Activated naive CD8-positive, alpha-beta T cell treated with anti-CD3 and anti-CD28 coated beads for 36 hours (primary cell): ENCODE measurements around the gene LRCH4. TPM values are rescaled to one million over a fixed set of nuclear protein-coding genes. Genes with fewer than 3 reads are reported as not detected.
A peak's percentile ranks its signal among the peaks of the same experiment; 100 is the strongest.

ENCODE experiments used
- DNase-seq: peaks from one replicate; pipeline ENCODE4 v3.0.0; 2021
- H3K27ac Mint-ChIP-seq: one replicate; pipeline ENCODE4 v1.8.0; 2022; ENCODE audit warnings: mild to moderate bottlenecking, moderate library complexity, mixed read lengths
- H3K27me3 Mint-ChIP-seq: one replicate; pipeline ENCODE4 v1.8.0; 2022; ENCODE audit warnings: mild to moderate bottlenecking, mixed read lengths
- H3K36me3 Mint-ChIP-seq: one replicate; pipeline ENCODE4 v1.8.0; 2021; ENCODE audit warnings: mild to moderate bottlenecking, mixed read lengths
- H3K4me1 Mint-ChIP-seq: one replicate; pipeline ENCODE4 v1.8.0; 2021; ENCODE audit warnings: mixed read lengths
- H3K4me3 Mint-ChIP-seq: one replicate; pipeline ENCODE4 v1.8.0; 2022; ENCODE audit warnings: mild to moderate bottlenecking, moderate library complexity, mixed read lengths
- H3K9me3 Mint-ChIP-seq: one replicate; pipeline ENCODE4 v1.8.0; 2022; ENCODE audit warnings: mixed read lengths
- total RNA-seq, 2 experiments: library from RNA; stranded (reverse); gene quantifications; one replicate each; pipeline ENCODE4 v1.2.3, GENCODE V29; 2021

Gene LRCH4
- total RNA-seq, 2 experiments from 2014 or later, result 65.6 to 68.1 TPM

- Mint-ChIP-seq H3K4me1 (no peaks in the 10 kb centered on the region), H3K27ac (no peak overlapping the region), H3K9me3 (no peaks in the 10 kb centered on the region), H3K36me3 (no peaks in the 10 kb centered on the region), H3K4me3 (no peak overlapping the region), H3K27me3 (peaks cover 5% of the 10 kb centered on the region)
- DNase-seq, result no peak
These were observed 5.7 kb upstream of the LRCH4 start for GRCh38 chr7:100591596-100591995.

DNA sequence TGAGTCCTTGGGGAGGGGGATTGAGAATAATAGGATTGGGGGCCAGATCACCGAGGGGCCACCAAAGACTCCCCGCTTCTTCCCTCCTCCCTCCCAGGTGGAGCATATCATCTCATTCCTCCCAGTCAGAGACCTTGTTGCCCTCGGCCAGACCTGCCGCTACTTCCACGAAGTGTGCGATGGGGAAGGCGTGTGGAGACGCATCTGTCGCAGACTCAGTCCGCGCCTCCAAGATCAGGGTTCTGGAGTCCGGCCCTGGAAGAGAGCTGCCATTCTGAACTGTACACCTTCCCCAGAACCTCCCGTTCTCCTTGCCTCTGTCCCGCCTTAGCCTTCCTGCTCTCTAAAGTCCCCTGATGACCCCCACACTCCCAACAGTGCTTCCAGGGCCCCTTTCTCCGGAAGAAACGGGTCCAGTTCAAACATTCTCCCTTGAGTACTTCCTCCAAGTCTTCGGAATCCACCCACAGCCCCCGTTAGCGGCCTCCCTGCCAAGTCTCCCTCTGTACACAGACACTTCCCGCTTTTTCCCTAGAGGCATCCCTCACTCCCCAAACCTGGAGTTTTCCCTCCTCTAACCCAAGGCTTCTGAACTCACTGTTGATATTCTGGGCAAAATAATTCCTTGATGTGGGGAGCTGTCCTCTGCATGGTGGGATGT lies 4.3 kb upstream of the LRCH4 start:
- Mint-ChIP-seq H3K4me3 (no peak overlapping the region), H3K4me1 (no peaks in the 10 kb centered on the region), H3K36me3 (no peaks in the 10 kb centered on the region), H3K27me3 (peaks cover 8% of the 10 kb centered on the region), H3K9me3 (no peaks in the 10 kb centered on the region), H3K27ac (no peak overlapping the region)
- DNase-seq, result no peak

- Mint-ChIP-seq H3K9me3 (no peaks in the 10 kb centered on the region), H3K27ac (no peak overlapping the region), H3K4me3 (no peak overlapping the region), H3K36me3 (no peaks in the 10 kb centered on the region), H3K27me3 (peaks cover 8% of the 10 kb centered on the region), H3K4me1 (peaks cover 7% of the 10 kb centered on the region)
- no peak for DNase-seq
These were observed 3.5 kb upstream of the LRCH4 start for GRCh38 chr7:100589341-100589947.

DNA sequence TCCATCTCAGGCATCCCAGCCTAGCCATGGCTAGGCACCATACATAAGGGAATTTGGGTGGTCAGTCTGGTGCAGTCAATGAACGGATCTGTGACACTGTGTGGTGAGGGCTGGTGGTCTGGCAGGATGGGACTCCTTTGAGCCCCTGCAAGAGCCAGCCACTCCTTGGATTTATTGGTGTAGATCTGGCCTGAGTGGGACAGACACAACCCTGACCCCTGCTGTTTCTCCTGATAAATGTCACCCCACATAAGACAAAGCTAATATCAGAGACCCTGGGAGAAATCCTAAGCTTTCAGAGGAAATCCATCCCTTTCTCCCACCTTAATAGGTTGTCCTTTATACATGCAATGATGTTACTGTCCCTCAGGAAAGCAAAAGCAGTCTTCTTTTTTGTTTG lies 2.5 kb upstream of the LRCH4 start:
- H3K27ac Mint-ChIP-seq, result no peak overlapping the region
- no peaks in the 10 kb centered on the region for H3K36me3 Mint-ChIP-seq
- peaks cover 13% of the 10 kb centered on the region for H3K4me1 Mint-ChIP-seq
- no peak for DNase-seq
- H3K4me3 Mint-ChIP-seq, result peak overlapping the region; percentile 30
- no peaks in the 10 kb centered on the region for H3K9me3 Mint-ChIP-seq
- H3K27me3 Mint-ChIP-seq, result peaks cover 8% of the 10 kb centered on the region

GRCh38 chr7:100586266-100587025 lies 517 bp upstream of the LRCH4 start, which contains the start of gene FBXO24:
FBXO24 (plus strand) TSS chr7:100586328; CDS start chr7:100586626, 298 bp downstream.
- Mint-ChIP-seq H3K4me3 (peak within 1 kb of the TSS; percentile 91), H3K4me1 (peaks cover 21% of the 10 kb centered on the region)

DNA sequence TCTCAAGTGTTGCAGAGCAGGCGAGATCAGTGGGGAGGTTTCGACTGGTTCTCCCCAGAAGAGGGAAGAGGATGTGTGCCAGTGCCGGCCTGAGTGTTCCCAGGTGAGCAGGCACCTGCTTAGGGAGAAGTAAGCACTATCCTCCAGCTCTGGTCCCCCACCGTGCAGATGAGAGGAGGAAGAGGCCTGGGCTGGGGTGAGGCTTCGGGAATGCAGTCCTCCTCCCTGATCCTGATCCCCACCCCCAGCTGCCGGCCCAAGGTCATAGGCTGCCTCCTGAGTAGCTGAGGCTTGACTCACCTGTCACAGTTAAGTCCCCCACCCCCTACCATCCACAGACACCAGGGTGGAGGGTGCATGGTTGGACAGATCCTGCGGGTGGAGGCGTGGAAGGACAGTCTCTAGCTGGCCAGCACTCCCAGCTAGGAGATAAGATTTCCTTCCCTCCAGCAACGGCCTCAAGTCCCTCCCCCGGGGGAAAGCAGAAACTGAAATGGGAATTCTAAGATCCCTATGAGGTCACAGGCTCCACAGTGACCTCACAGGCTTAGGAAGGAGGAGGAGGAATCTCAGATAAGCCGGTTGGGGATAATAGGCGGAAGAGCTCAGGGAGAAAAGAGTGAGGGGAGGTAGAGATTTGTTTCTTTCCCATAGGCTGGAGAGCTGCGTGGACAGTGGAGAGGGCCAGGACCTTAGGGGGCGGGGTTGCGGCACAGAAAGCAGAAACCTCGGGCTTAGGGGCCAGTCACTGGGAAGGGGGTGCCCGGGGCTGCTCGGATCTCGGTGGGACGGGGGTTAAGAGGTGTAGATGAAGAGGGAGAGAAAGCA lies 1.0 kb downstream of the LRCH4 start:
- Mint-ChIP-seq H3K27ac (peak overlapping the region; percentile 76), H3K4me1 (peaks cover 21% of the 10 kb centered on the region), H3K4me3 (peak overlapping the region; percentile 91), H3K9me3 (no peaks in the 10 kb centered on the region), H3K36me3 (no peaks in the 10 kb centered on the region), H3K27me3 (peaks cover 3% of the 10 kb centered on the region)
- DNase-seq, result no peak

More at GRCh38 chr7:100586266-100587025, 517 bp upstream of the LRCH4 start, which contains the start of gene FBXO24:
- Mint-ChIP-seq H3K9me3 (no peaks in the 10 kb centered on the region), H3K27me3 (peaks cover 8% of the 10 kb centered on the region), H3K27ac (peak within 1 kb of the TSS; percentile 76), H3K36me3 (no peaks in the 10 kb centered on the region)
- DNase-seq, result peak; percentile 100

DNA sequence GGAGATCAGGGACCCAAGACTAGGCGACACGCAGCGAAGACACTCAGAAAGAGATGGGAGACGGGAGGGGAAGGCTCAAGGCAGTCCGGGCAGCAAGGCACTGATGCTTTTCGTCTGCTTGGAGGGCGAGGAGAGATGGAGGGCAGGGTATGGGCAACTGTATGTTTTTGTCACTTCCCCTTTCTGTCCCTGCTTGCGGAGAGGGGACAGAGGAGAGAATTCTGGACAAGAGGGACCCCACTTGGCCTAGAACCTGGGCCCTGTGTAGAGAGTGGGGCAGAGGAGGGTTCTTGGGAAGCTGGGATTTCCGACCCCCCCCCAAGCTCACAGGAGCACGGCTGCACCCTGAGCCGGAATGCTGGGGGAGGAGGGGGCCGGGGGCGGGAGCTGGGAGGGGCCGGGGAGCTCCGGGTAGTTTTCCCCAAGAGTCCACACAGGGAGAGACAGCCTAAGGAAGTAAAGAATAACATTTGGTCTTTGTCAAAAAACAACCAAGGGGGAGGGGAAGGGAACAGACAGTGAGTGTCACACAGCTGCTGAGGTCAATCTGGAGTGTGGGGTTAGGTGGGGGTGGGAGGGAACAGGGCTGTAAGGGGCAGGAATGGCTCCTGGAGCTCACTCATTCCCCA lies 1.8 kb downstream of the LRCH4 start:
- Mint-ChIP-seq H3K9me3 (no peaks in the 10 kb centered on the region), H3K4me1 (peaks cover 21% of the 10 kb centered on the region), H3K4me3 (peak overlapping the region; percentile 91), H3K27ac (peak overlapping the region; percentile 96), H3K27me3 (peaks cover 3% of the 10 kb centered on the region), H3K36me3 (peaks cover 2% of the 10 kb centered on the region)
- DNase-seq, result no peak

DNA sequence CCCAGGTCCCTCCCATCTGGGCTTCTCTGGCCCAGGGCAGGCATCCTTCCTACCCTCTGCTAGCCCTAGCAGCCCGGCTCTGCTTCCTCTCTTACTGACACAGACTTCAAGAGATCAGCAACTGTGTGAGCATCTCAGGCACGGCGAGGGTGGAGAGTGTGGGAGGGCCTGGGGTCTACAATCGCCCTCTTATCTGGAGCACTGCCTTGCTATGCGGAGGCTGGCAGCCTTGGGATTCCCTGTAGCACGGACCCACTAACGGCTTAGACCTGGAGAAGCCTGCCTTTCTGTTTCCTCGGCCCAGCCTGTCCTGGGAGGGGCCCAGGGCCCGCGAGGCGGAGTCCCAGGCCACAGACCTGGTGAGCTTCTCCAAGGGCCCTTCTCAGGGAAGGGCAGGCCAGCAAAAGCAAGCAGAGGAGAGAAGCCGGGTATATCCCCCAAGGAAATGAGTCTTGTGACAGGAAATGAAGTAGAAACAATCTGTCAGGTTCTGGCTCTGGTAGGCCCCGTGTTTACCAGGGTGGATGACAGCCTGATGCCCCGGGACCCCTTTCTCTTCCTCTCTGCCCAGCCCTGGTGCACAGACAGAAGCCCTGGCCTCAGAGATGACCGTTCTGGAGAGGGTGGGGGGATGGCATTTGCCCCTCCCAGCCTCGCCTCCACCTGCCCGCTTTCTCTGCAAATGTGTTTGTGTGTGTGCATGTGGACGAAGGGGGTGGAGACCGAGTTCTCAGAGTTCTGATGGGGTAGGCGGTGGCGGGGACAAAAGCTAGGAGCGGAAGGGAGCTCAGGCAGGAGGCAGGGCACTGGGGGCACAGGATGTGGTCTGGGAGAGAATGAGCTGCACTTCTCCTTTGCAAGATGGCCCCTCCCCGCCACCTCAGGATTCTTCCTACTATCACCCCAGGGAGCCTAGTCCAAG lies 2.5 kb downstream of the LRCH4 start:
- peaks cover 21% of the 10 kb centered on the region for H3K4me1 Mint-ChIP-seq
- peaks cover 3% of the 10 kb centered on the region for H3K27me3 Mint-ChIP-seq
- H3K27ac Mint-ChIP-seq, result peak overlapping the region; percentile 96
- peaks cover 4% of the 10 kb centered on the region for H3K36me3 Mint-ChIP-seq
- DNase-seq, result peak; percentile 83
- peak overlapping the region; percentile 91 for H3K4me3 Mint-ChIP-seq
- no peaks in the 10 kb centered on the region for H3K9me3 Mint-ChIP-seq

DNA sequence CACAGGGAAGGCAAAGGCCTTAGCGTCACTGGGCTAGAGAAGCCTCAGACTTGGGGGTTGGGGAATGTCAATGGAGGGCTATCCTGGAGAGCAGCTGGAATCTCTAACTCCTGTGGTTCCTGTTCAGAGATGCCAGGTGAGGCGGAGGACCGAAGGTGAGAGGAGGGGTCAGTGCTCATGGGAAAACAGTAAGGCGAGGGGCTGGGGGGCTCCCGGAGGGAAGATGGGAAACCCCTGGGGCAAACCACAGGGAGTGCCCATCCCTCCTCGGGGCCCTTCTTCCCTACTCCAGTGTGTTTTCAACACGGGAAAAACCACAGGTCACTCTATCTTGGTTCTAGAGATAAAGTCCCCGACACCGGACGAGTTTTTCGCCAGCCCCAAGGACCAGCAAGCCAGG lies 3.3 kb downstream of the LRCH4 start:
- Mint-ChIP-seq H3K4me3 (peak overlapping the region; percentile 91), H3K4me1 (peaks cover 21% of the 10 kb centered on the region), H3K27me3 (peaks cover 3% of the 10 kb centered on the region), H3K9me3 (no peaks in the 10 kb centered on the region), H3K36me3 (peaks cover 4% of the 10 kb centered on the region), H3K27ac (peak overlapping the region; percentile 96)
- no peak for DNase-seq

- H3K4me1 Mint-ChIP-seq, result peaks cover 21% of the 10 kb centered on the region
- H3K36me3 Mint-ChIP-seq, result peaks cover 4% of the 10 kb centered on the region
- H3K4me3 Mint-ChIP-seq, result peak overlapping the region; percentile 38
- peak overlapping the region; percentile 96 for H3K27ac Mint-ChIP-seq
- peaks cover 3% of the 10 kb centered on the region for H3K27me3 Mint-ChIP-seq
- DNase-seq, result no peak
- H3K9me3 Mint-ChIP-seq, result no peaks in the 10 kb centered on the region
These were observed 3.8 kb downstream of the LRCH4 start for GRCh38 chr7:100582041-100582579.

GRCh38 chr7:100580466-100581283 lies 5.3 kb downstream of the LRCH4 start:
- DNase-seq, result no peak
- no peaks in the 10 kb centered on the region for H3K9me3 Mint-ChIP-seq
- no peak overlapping the region for H3K4me3 Mint-ChIP-seq
- H3K4me1 Mint-ChIP-seq, result peaks cover 21% of the 10 kb centered on the region
- H3K27me3 Mint-ChIP-seq, result no peaks in the 10 kb centered on the region
- H3K27ac Mint-ChIP-seq, result no peak overlapping the region
- peaks cover 7% of the 10 kb centered on the region for H3K36me3 Mint-ChIP-seq

- Mint-ChIP-seq H3K27me3 (no peaks in the 10 kb centered on the region), H3K36me3 (peaks cover 9% of the 10 kb centered on the region), H3K4me1 (peaks cover 10% of the 10 kb centered on the region), H3K27ac (no peak overlapping the region), H3K4me3 (no peak overlapping the region), H3K9me3 (no peaks in the 10 kb centered on the region)
- no peak for DNase-seq
These were observed 7.4 kb downstream of the LRCH4 start for GRCh38 chr7:100578246-100579183.
